Measurements from ENCODE around the gene HERC3.
A peak's percentile ranks its signal among the peaks of the same experiment; 100 is the strongest.

HERC3 gene

GRCh38 chr4:88722828-88723227 is 130.5 kb downstream of the HERC3 start:
- DNase-seq, result no peak

GRCh38 chr4:88724406-88724805 is 132.1 kb downstream of the HERC3 start:
- no peak for DNase-seq

- DNase-seq, result no peak
Measured at GRCh38 chr4:88725143-88725542, 132.9 kb downstream of the HERC3 start.

GRCh38 chr4:88725986-88726385 is 133.7 kb downstream of the HERC3 start:
- DNase-seq, result no peak

GRCh38 chr4:88728146-88728545 is 135.9 kb downstream of the HERC3 start:
- no peak for DNase-seq

GRCh38 chr4:88729146-88729760 is 137.0 kb downstream of the HERC3 start:
- DNase-seq, result no peak

GRCh38 chr4:88730811-88731210 is 138.5 kb downstream of the HERC3 start:
- DNase-seq, result no peak

GRCh38 chr4:88731381-88731780 is 139.1 kb downstream of the HERC3 start:
- DNase-seq, result no peak

- no peak for DNase-seq
Measured at GRCh38 chr4:88732714-88733368, 140.6 kb downstream of the HERC3 start.

GRCh38 chr4:88734403-88734949 is 142.2 kb downstream of the HERC3 start:
- DNase-seq, result no peak

- DNase-seq, result no peak
Measured at GRCh38 chr4:88735564-88735963, 143.3 kb downstream of the HERC3 start.

- DNase-seq, result no peak
Measured at GRCh38 chr4:88736264-88736663, 144.0 kb downstream of the HERC3 start.

- DNase-seq, result peak; percentile 8
Measured at GRCh38 chr4:88737307-88737941, 145.1 kb downstream of the HERC3 start.

- DNase-seq, result no peak
Measured at GRCh38 chr4:88738180-88738579, 145.9 kb downstream of the HERC3 start.

- DNase-seq, result no peak
Measured at GRCh38 chr4:88742561-88742960, 150.3 kb downstream of the HERC3 start.

- no peak for DNase-seq
Measured at GRCh38 chr4:88743696-88744095, 151.4 kb downstream of the HERC3 start.

- no peak for DNase-seq
Measured at GRCh38 chr4:88744609-88745008, 152.3 kb downstream of the HERC3 start.

GRCh38 chr4:88745175-88745574 is 152.9 kb downstream of the HERC3 start:
- no peak for DNase-seq

GRCh38 chr4:88745581-88746163 is 153.4 kb downstream of the HERC3 start:
- DNase-seq, result no peak

GRCh38 chr4:88746206-88746605 is 153.9 kb downstream of the HERC3 start:
- no peak for DNase-seq

- DNase-seq, result no peak
Measured at GRCh38 chr4:88747351-88747750, 155.1 kb downstream of the HERC3 start.

GRCh38 chr4:88750369-88750768 is 158.1 kb downstream of the HERC3 start:
- no peak for DNase-seq

GRCh38 chr4:88751258-88752075 is 159.2 kb downstream of the HERC3 start:
- no peak for DNase-seq
